Endothelial cell of umbilical vein (primary cell): Measurements from ENCODE around the gene VWA5B2. TPM values are rescaled to one million over a fixed set of nuclear protein-coding genes. Genes with fewer than 3 reads are reported as not detected.

Experiments used
- Bru-seq: library from RNA; stranded (reverse); fragments of 400-500 nt; gene quantifications from one replicate; lab custom pipeline; 2021; lab: Mats Ljungman, UMichigan
- BruChase-seq, 2 experiments: library from RNA; stranded (reverse); fragments of 400-500 nt; gene quantifications; one replicate each; lab custom pipeline; 2021; lab: Mats Ljungman, UMichigan
- BruUV-seq: library from RNA; stranded (reverse); fragments of 400-500 nt; replicated peaks from 2 replicates; lab custom pipeline; 2021; lab: Mats Ljungman, UMichigan
- CTCF ChIA-PET: fragments of 300-600, 350-600 bp; sonication (Branson Sonifier 250); formaldehyde crosslinking; loops from one replicate; lab custom pipeline; 2021; ENCODE audit warnings: antibody characterized with exemption, inconsistent platforms; lab: Charles Lee
- POLR2A ChIA-PET: fragments of 300-600, 350-600 bp; sonication (Branson Sonifier 250); formaldehyde crosslinking; loops from one replicate; lab custom pipeline; 2021; ENCODE audit warnings: antibody characterized with exemption, inconsistent platforms; lab: Charles Lee
- DNase-seq: peaks from one replicate; pipeline ENCODE4 v3.0.0-alpha.2; 2011; ENCODE audit warnings: low read depth, low spot score
- FAIRE-seq: peaks from 2 replicates; lab custom pipeline; 2011; peaks lifted over from hg19 to GRCh38; lab: Jason Lieb, UNC
- H2AFZ ChIP-seq: 2 replicates; pipeline ENCODE4 v1.6.0; 2012; ENCODE audit warnings: low read depth, low read length, control low read depth, inconsistent platforms
- H3K27ac ChIP-seq: 2 replicates; pipeline ENCODE4 v1.5.1; 2011; ENCODE audit warnings: low read depth, mild to moderate bottlenecking, control low read depth, low read length, moderate library complexity; ENCODE audit not compliant: insufficient read depth
- H3K27me3 ChIP-seq, 2 experiments: 2 replicates each; pipeline versions ENCODE4 v1.6.0 to v1.6.1; 2011; ENCODE audit warnings: low read length in 2 of 2, mixed read lengths in 1 of 2; ENCODE audit not compliant: control insufficient read depth in 2 of 2, insufficient read depth in 2 of 2
- H3K36me3 ChIP-seq, 2 experiments: 2 replicates in 1 of 2; 3 replicates in 1 of 2; pipeline ENCODE4 v1.5.1; 2011; ENCODE audit warnings: low read length in 2 of 2, mild to moderate bottlenecking in 1 of 2, moderate library complexity in 1 of 2; ENCODE audit not compliant: control insufficient read depth in 2 of 2, insufficient read depth in 2 of 2; ENCODE audit errors: extremely low read depth in 1 of 2
- H3K4me1 ChIP-seq: 3 replicates; pipeline ENCODE4 v1.5.1; 2011; ENCODE audit warnings: mild to moderate bottlenecking, low read length; ENCODE audit not compliant: control insufficient read depth, insufficient read depth; ENCODE audit errors: extremely low read depth
- H3K4me2 ChIP-seq: 2 replicates; pipeline ENCODE4 v1.6.1; 2011; ENCODE audit warnings: low read length, control low read depth, mixed read lengths; ENCODE audit not compliant: insufficient read depth
- H3K4me3 ChIP-seq, 3 experiments: fragments of 200-600 bp in 1 of 3; sonication (generic), shearing (Covaris generic) in 1 of 3; replicated peaks in 1 of 3; 2 replicates each; pipeline ENCODE4 v1.5.1; 2011 to 2016; ENCODE audit warnings: control low read depth in 3 of 3, low read length in 3 of 3, mild to moderate bottlenecking in 2 of 3, inconsistent platforms in 1 of 3, low read depth in 1 of 3, moderate library complexity in 1 of 3; ENCODE audit not compliant: insufficient read depth in 1 of 3
- H3K79me2 ChIP-seq: 2 replicates; pipeline ENCODE4 v1.6.0; 2012; ENCODE audit warnings: low read length, inconsistent platforms; ENCODE audit not compliant: control insufficient read depth, insufficient read depth
- H3K9ac ChIP-seq: replicated peaks from 2 replicates; pipeline ENCODE3; 2011; ENCODE audit warnings: low read length, control low read depth; ENCODE audit not compliant: insufficient read depth; ENCODE audit errors: extremely low read depth
- H3K9me1 ChIP-seq: replicated peaks from 3 replicates; pipeline ENCODE4 v1.6.0; 2011; ENCODE audit warnings: mild to moderate bottlenecking, low read length; ENCODE audit not compliant: control insufficient read depth, insufficient read depth; ENCODE audit errors: extremely low read depth
- H3K9me3 ChIP-seq: replicated peaks from 2 replicates; pipeline ENCODE4 v1.5.1; 2012; ENCODE audit warnings: low read length, inconsistent platforms; ENCODE audit not compliant: control insufficient read depth, insufficient read depth
- H4K20me1 ChIP-seq: replicated peaks from 2 replicates; pipeline ENCODE3; 2011; ENCODE audit warnings: mild to moderate bottlenecking, low read length; ENCODE audit not compliant: control insufficient read depth, insufficient read depth; ENCODE audit errors: extremely low read depth
- EZH2 ChIP-seq: IDR thresholded peaks from 2 replicates; pipeline ENCODE4 v1.6.1; 2012; ENCODE audit warnings: borderline replicate concordance, low read depth, mild to moderate bottlenecking, moderate library complexity, low read length, inconsistent platforms; ENCODE audit not compliant: severe bottlenecking
- FOS ChIP-seq: IDR thresholded peaks from 2 replicates; pipeline ENCODE4 v1.6.1; 2011; ENCODE audit warnings: mild to moderate bottlenecking, low read length, moderate library complexity, borderline replicate concordance; ENCODE audit not compliant: insufficient read depth
- GATA2 ChIP-seq: IDR thresholded peaks from 2 replicates; pipeline ENCODE4 v1.7.0; 2011; ENCODE audit warnings: low read depth, mild to moderate bottlenecking, moderate library complexity, mixed read lengths, low read length; ENCODE audit not compliant: insufficient read length, insufficient read depth
- MYC ChIP-seq: IDR thresholded peaks from one replicate; pipeline ENCODE4 v1.6.1; 2011; ENCODE audit warnings: mild to moderate bottlenecking, low read depth, low read length
- POLR2A ChIP-seq: IDR thresholded peaks from 2 replicates; pipeline ENCODE4 v1.6.1; 2012; ENCODE audit warnings: low read depth, mild to moderate bottlenecking, control low read depth, low read length
- dilution Hi-C: fragments of 300-500 bp; cut with MboI; formaldehyde crosslinking; loops from one replicate; pipeline ENCODE4 v1.15.0; 2019; ENCODE audit warnings: low sequenced_read_pairs; ENCODE audit not compliant: extremely low pct_ligation_motif_present
- intact Hi-C: fragments of 100-400 bp; cut with micrococcal nuclease; formaldehyde crosslinking; loops from one replicate; pipeline ENCODE4 v1.10.0; 2022
- long read RNA-seq: library from polyadenylated mRNA; stranded (forward); transcript quantifications from one replicate; pipeline ENCODE4 v2.0.0, GENCODE V29; 2021
- polyA minus RNA-seq, 3 experiments: library from RNA; depleted of rRNA, polyadenylated mRNA; stranded (reverse); fragments of >200 nt; gene quantifications; 1 replicate in 1 of 3; 2 replicates in 2 of 3; pipeline ENCODE4 v1.2.3, GENCODE V29; 2011
- polyA plus RNA-seq, 4 experiments: library from polyadenylated mRNA; depleted of rRNA in 3 of 4; stranded (reverse) in 3 of 4; unstranded in 1 of 4; fragments of >200 nt; gene quantifications; 2 replicates each; pipeline versions ENCODE4 v1.2.1 to v1.2.3, GENCODE V29; 2011 to 2012; ENCODE audit warnings: missing spikeins in 1 of 4
- total RNA-seq: library from RNA; stranded (reverse); gene quantifications from 2 replicates; pipeline ENCODE4 v1.2.3, GENCODE V29; 2021
- TF ChIP-seq, protein P1 (sequence below), 2 donors: IDR thresholded peaks; 1 replicate in 1 of 2; 2 replicates in 1 of 2; pipeline ENCODE4 v1.5.1; 2011; ENCODE audit warnings: low read length in 2 of 2, mild to moderate bottlenecking in 2 of 2, moderate library complexity in 2 of 2, control low read depth in 1 of 2, inconsistent platforms in 1 of 2, low read depth in 1 of 2; ENCODE audit not compliant: insufficient read depth in 1 of 2; ENCODE audit errors: extremely low read depth in 1 of 2

Gene VWA5B2
- total RNA-seq = not detected in 2 replicates
- 0.03 TPM in 1 of 2 replicates, not detected in the other for polyA plus RNA-seq
- polyA plus RNA-seq (2011; cell fraction: cytosol; rRNA removed) = not detected in 2 replicates
- polyA plus RNA-seq (2011; cell fraction: nucleus; rRNA removed) = 0.31 TPM in 1 of 2 replicates, not detected in the other
- not detected in 2 replicates for polyA plus RNA-seq (2012)
- not detected in 2 replicates for polyA minus RNA-seq
- polyA minus RNA-seq (2011; cell fraction: cytosol; rRNA and poly(A)+ RNA removed) = not detected
- not detected in 2 replicates for polyA minus RNA-seq (2011; cell fraction: nucleus; rRNA and poly(A)+ RNA removed)
- Bru-seq, nascent RNA = percentile 7 among the genes with signal in this experiment
- not detected for BruChase-seq, experiment 1, labeled RNA remaining after a 6-hour chase
- BruChase-seq, experiment 2, labeled RNA remaining after a 2-hour chase = not detected
- long read RNA-seq = 0 reads

DNA sequence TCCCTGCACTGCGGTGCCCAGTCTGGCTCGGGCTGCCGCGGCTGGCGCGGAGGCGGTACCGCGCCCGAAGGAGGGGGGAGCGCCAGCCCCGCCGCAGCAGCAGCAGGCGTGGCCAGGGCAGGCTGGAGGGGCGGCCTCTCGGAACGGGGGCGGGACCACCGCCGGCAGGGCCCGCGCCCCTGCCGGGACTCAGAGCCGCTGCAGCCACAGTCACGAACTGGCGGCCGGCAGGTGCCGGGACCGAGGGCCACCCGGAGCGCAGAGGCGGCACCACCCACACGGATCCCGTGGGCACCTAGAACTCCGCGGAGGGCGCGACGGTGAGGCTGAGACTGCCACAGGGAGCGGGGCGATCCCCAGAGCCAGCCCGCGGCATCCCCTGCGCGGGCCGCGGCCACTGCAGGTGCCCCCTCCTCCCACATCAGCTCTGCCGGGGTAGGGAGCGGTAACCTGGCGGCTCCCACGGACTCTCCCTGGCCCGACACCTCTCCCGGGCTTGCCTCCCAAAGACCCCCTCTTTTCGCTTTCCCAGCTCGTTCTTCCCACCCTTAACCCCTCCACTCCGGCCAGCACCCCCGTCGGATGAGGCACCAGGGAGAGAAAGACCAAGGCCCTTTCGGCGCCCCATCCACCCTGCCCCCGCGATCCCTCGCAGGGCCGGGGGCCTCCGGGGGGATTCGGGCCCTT, at the start of gene VWA5B2:
Gene VWA5B2 (plus strand): TSS at position 192 of the 687 bp plus-strand sequence. CDS start 944 bp downstream, outside the sequence.
- H3K27me3 ChIP-seq = peaks cover 38 to 57% of the 10 kb centered on the region in 2 experiments
- CTCF ChIA-PET = interaction anchor here (1.2 to 4.3 kb wide), 4 partner anchors 10 to 60 kb away, joined by 3 to 98 read pairs (median 34); no protein-coding TSS in a partner anchor
- no peak for FAIRE-seq

More for the DNA sequence above, at the start of gene VWA5B2:
- TF ChIP-seq MYC (no peak), POLR2A (no peak), EZH2 (peak; percentile 77), FOS (no peak), GATA2 (no peak)
- TF ChIP-seq, protein P1, sequence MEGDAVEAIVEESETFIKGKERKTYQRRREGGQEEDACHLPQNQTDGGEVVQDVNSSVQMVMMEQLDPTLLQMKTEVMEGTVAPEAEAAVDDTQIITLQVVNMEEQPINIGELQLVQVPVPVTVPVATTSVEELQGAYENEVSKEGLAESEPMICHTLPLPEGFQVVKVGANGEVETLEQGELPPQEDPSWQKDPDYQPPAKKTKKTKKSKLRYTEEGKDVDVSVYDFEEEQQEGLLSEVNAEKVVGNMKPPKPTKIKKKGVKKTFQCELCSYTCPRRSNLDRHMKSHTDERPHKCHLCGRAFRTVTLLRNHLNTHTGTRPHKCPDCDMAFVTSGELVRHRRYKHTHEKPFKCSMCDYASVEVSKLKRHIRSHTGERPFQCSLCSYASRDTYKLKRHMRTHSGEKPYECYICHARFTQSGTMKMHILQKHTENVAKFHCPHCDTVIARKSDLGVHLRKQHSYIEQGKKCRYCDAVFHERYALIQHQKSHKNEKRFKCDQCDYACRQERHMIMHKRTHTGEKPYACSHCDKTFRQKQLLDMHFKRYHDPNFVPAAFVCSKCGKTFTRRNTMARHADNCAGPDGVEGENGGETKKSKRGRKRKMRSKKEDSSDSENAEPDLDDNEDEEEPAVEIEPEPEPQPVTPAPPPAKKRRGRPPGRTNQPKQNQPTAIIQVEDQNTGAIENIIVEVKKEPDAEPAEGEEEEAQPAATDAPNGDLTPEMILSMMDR (IDR thresholded peaks at IDR 0.05; ENCODE audit: extremely low read depth in 1 of 2, insufficient read depth in 1 of 2, low read depth in 1 of 2, low read length in 2 of 2) = peak in 1 of 2 donors; percentile 34
- peak within 1 kb of the TSS in 1 of 3 experiments; percentile 25 for H3K4me3 ChIP-seq
- intact Hi-C loops (loop anchor here (5.0 kb wide), 1 partner anchor 42 kb away; the partner anchor contains the start of gene ABCF3), dilution Hi-C loops (no loop called here)
- H3K9me1 ChIP-seq = no peaks in the 10 kb centered on the region
- peak within 1 kb of the TSS; percentile 28 for H3K4me2 ChIP-seq
- H3K79me2 ChIP-seq = no peaks in the 10 kb centered on the region
- POLR2A ChIA-PET = no interaction called here
- peak within 1 kb of the TSS; percentile 54 for H2AFZ ChIP-seq
- H3K36me3 ChIP-seq = no peaks in the 10 kb centered on the region
- DNase-seq = peak; percentile 60
- H4K20me1 ChIP-seq = no peaks in the 10 kb centered on the region
- H3K27ac ChIP-seq = no peak within 1 kb of the TSS
- no peak within 1 kb of the TSS for H3K9ac ChIP-seq
- no TSS peak for BruUV-seq
- H3K4me1 ChIP-seq = peaks cover 4% of the 10 kb centered on the region
- no peaks in the 10 kb centered on the region for H3K9me3 ChIP-seq
